GM21360 (cell line): ENCODE measurements around the gene ALDH5A1.

Experiments
- ATAC-seq: cut with Tn5 transposase; IDR thresholded peaks from one replicate; pipeline ENCODE4 v1.9.1; 2021; ENCODE audit warnings: mild to moderate bottlenecking, moderate library complexity; ENCODE audit not compliant: unreplicated experiment

Gene ALDH5A1

GRCh38 chr6:24522228-24523176 is 27.7 kb downstream of the ALDH5A1 start:
- ATAC-seq, result peak; percentile 58

- no peak for ATAC-seq
These were observed 29.6 kb downstream of the ALDH5A1 start for GRCh38 chr6:24524329-24524728.

DNA sequence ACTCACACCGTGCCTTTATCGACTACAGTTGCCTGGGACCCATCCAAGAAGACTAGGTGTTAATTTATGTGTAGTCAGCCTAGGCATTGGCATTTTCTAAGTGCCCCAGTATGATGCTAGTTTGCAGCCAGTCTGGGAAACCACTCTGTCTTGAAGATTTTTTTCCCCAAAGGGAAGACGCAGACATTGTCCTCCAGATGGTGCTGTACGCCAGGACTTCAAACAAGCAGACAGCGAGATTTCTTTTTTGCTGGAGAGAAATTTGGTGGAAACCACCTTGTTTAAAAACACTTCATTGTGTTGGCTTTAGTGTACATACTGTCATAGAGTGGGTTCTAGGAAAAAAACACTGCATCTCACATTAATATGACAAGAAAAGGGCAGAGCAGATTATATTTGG is 30.0 kb downstream of the ALDH5A1 start:
- ATAC-seq, result no peak

- no peak for ATAC-seq
These were observed 35.2 kb downstream of the ALDH5A1 start for GRCh38 chr6:24529985-24530384.

GRCh38 chr6:24534329-24534728 is 39.6 kb downstream of the ALDH5A1 start:
- ATAC-seq, result no peak

DNA sequence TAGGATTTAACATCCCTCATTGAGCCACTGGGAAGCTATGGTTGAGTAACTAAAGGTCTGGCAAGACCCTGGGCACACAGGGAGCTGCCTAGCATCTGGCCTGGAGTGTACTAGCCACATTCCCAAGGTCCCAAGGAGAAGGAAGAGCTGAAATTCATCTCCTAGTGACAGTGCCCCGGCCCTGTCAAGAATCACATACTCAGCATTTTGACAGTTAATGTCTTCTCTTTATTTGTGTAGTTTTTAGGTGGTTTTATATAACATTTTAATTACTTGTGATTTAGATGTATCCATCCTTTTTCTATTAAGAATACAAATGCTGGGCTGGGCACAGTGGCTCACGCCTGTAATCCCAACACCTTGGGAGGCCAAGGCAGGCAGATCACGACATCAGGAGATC is 40.4 kb downstream of the ALDH5A1 start:
- ATAC-seq, result no peak

DNA sequence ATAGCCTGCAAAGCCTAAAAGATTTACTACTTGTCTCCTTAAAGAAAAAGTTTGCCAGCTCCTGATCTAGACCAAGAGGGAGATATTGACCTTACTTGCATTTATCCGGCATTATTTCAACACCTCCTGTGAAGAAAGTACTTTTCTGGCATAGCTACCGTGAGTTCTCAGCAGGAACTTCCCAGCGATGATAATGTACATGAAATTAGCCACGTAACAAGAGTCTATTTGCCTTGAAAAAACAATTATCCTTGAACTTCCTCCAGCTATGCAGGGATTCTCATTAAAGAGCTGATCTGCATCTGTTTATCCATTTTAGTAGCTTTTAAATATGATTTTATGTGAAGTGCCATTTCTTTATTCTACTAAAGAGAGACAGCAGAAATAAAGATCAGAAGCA is 41.7 kb downstream of the ALDH5A1 start:
- ATAC-seq, result no peak

- no peak for ATAC-seq
These were observed 42.4 kb downstream of the ALDH5A1 start for GRCh38 chr6:24537082-24537699.

DNA sequence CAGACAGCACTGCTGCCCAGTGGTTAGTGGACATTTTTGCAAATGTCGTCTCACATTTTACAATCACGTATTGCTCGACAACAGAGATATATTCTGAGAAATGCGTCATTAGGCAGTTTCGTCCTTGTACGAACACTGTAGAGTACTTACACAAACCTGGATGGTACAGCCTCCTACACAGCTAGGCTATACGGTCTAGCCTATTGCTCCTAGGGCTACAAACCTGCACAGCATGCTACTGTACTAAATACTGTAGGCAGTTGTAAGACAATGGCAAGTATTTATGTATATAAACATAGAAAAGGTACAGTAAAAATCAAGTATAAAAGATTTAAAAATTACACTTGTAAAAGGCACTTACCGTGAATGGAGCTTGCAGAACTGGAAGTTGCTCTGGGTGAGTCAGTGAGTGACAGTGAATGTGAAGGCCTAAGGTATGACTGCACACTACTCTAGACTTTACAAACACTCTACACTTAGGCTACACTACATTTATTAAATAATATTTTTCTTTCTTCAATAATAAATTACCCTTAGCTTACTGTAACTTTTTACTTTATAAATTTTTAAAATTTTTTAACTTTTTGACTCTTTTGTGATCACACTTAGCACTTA is 43.1 kb downstream of the ALDH5A1 start:
- ATAC-seq, result no peak

DNA sequence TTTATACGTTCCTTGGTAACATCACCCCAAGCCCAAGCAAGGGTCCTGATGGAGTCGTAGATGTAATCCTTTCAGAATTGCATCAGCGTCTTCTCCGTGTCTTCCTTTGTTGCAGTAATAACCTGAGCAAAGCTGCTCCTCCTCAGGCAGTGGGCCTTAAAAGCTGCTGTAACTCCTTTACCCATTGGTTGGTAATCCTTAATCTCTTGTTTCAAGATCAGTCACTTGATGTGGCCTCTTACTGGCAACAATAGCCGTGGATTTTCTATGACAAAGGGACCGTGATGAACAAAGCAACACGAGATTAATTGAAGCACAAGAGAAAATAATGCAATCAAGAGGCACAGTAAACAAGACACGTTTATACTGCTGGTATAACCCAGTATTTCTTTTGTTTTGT is 44.6 kb downstream of the ALDH5A1 start:
- ATAC-seq, result no peak

DNA sequence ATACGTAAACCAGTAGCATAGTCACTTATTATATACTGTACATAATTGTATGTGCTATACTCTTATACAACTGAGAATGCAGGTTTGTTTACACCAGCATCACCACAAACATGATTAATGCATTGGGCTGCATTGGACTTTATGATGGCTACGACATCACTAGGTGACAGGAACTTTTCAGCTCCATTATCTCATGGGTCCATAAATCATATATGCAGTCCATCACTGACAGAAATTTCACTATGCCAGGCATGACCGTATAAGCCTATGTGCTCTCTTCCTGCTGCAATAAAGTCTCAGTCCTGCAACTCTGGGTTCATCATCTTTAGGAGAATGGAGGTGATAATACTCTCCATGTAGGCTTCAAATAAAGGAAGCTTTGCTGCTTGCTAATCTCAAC is 45.4 kb downstream of the ALDH5A1 start:
- no peak for ATAC-seq

DNA sequence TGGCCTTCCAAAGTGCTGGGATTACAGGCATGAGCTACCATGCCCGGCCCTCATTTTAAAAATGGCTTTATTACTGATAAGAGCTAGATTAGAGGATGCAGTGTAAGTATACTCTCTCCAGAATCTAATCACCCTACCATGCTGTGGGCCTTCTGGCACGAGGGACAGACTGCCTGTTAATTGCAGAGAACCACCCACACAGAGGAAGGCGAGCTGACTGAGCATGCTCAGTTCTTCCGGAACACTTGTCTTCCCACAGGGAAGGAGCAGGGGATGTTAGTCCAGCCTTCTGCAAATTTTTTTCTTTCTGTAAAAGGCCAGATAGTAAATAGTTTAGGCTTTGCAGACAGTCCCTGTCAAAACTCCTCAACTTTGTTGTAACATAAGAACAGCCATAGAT is 48.9 kb downstream of the ALDH5A1 start:
- ATAC-seq, result no peak

DNA sequence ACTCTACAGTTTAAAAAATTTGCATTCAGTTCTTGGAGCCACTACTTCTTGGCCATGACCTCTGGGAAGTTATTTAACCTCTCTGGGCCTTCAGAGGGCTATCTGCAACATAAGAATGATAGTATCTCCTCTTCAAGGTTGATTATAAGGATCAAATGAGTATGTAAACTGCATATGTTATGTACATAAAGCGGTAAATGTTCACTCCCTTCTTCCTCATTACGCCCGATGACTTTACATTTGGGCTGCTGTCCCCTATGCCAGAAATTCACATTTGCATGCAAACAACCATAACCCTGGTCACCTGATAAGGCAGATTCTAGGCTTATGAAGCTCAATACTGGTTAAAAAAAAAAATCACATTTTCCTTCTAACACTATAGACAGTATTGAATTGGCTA is 50.4 kb downstream of the ALDH5A1 start:
- no peak for ATAC-seq

GRCh38 chr6:24545691-24546090 is 50.9 kb downstream of the ALDH5A1 start:
- ATAC-seq, result no peak

DNA sequence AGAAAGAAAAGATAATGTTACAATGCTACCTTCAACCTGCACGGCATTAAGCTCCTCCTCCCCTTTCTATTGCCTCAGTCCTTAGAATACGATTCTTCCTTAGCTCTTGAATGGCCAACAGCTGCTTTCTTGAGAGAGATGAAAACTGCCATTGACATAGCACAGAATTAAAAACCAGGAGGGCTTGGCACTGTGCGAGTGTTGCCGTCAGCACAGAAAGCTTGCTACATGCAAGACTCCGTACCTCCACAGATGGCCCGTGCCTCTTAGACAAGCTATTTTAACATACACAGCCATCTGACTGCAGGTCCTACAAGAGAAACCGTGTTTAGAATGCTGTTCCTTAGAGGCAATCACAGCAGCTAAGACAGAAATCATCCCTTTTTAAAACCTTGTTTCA is 51.7 kb downstream of the ALDH5A1 start:
- ATAC-seq, result no peak

DNA sequence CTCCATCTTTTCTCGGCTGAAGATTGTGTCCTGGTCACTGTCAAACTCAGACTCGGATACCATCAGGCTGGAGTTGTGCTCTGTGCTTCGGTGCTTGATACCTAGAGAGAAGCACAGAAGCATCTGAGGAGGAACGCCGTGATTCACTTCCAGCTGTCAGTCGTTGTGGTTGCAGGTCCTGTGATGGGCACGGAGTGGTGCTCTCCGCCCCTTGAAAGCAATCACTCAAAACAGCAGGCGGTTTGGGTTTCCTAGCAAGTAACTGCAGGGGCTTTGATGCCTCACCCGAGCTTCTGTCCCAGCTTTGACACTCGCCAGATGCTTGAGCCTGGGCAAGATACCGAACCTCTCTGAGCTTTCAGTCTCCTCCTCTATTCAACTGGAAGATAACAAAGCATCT is 52.5 kb downstream of the ALDH5A1 start:
- ATAC-seq, result no peak

GRCh38 chr6:24549158-24549557 is 54.4 kb downstream of the ALDH5A1 start:
- no peak for ATAC-seq

- no peak for ATAC-seq
These were observed 55.0 kb downstream of the ALDH5A1 start for GRCh38 chr6:24549674-24550353.

DNA sequence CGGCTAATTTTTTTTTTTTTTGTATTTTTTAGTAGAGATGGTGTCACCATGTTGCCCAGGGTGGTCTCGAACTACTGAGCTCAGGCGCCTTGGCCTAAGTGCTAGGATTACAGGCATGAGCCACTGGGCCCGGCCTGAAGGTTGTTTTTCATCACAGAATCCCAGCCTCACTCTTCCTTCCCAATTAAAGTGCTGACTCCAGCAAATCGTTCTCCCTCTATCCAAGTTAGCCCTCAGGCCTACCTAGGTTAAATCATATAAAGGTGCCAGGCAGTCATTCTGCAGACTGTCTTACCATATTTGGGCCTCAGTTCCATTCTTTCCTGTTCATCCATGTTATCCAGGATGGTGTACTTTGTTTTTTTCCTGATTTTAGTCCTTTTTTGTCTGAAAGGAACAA is 56.4 kb downstream of the ALDH5A1 start:
- ATAC-seq, result no peak

GRCh38 chr6:24554474-24554873 is 59.7 kb downstream of the ALDH5A1 start:
- peak; percentile 78 for ATAC-seq

DNA sequence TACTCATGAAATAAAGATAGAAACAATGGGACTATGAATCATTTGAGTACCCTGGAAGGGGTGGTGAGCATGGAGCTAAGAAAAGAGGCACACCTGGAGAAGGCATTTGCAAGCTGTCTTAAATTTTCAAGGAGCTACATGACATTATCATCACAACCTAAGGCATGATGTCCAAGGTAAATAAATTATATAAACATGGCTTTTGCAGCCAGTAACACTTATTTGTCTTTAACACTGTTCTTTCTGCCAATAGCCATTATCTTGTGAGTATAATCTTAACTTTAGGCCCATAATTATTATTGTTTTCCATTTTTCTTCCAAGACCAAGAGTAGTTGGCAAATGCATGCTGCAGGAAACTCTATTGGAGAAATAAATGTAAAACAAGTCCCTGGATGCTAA is 63.7 kb downstream of the ALDH5A1 start:
- no peak for ATAC-seq
